MM.1S (cell line): ENCODE measurements around the gene CLEC4F.

ENCODE experiments used
- DNase-seq: peaks from one replicate; pipeline ENCODE4 v3.0.0-alpha.2; 2015
- H2AFZ ChIP-seq: fragments of 300-600 bp; sonication (generic); 2 replicates; pipeline ENCODE4 v1.6.0; 2016; ENCODE audit warnings: antibody characterized with exemption, low read length
- H3F3A ChIP-seq: fragments of 300-600 bp; sonication (generic); 2 replicates; pipeline ENCODE4 v1.6.1; 2016; ENCODE audit warnings: mild to moderate bottlenecking, antibody characterized with exemption, low read length, moderate library complexity, mixed read lengths; ENCODE audit not compliant: insufficient read depth
- H3K27ac ChIP-seq: fragments of 300-600 bp; sonication (generic); 2 replicates; pipeline ENCODE4 v1.5.1; 2016; ENCODE audit warnings: mild to moderate bottlenecking, low read length
- H3K27me3 ChIP-seq: fragments of 300-600 bp; sonication (generic); replicated peaks from 2 replicates; pipeline ENCODE4 v1.6.0; 2016; ENCODE audit warnings: low read length; ENCODE audit not compliant: insufficient read depth
- H3K36me3 ChIP-seq: fragments of 300-600 bp; sonication (generic); replicated peaks from 2 replicates; pipeline ENCODE4 v1.6.1; 2016; ENCODE audit warnings: mild to moderate bottlenecking, low read length, mixed read lengths; ENCODE audit not compliant: insufficient read depth
- H3K4me1 ChIP-seq: fragments of 300-600 bp; sonication (generic); 2 replicates; pipeline ENCODE4 v1.6.1; 2016; ENCODE audit warnings: low read length, mixed read lengths
- H3K4me2 ChIP-seq: fragments of 300-600 bp; sonication (generic); 2 replicates; pipeline ENCODE4 v1.6.0; 2016; ENCODE audit warnings: low read depth, low read length
- H3K4me3 ChIP-seq: fragments of 300-600 bp; sonication (generic); 2 replicates; pipeline ENCODE4 v1.5.1; 2016; ENCODE audit warnings: low read length, mixed read lengths
- H3K79me2 ChIP-seq: fragments of 300-600 bp; sonication (generic); 2 replicates; pipeline ENCODE4 v1.6.1; 2016; ENCODE audit warnings: mixed run types, low read length, mixed read lengths
- H3K9ac ChIP-seq: fragments of 300-600 bp; sonication (generic); 2 replicates; pipeline ENCODE4 v1.6.1; 2016; ENCODE audit warnings: low read length, mixed read lengths
- H3K9me2 ChIP-seq: fragments of 300-600 bp; sonication (generic); replicated peaks from 2 replicates; pipeline ENCODE4 v1.6.1; 2016; ENCODE audit warnings: mild to moderate bottlenecking, low read length, mixed read lengths; ENCODE audit not compliant: insufficient read depth
- H3K9me3 ChIP-seq: fragments of 300-600 bp; sonication (generic); replicated peaks from 2 replicates; pipeline ENCODE4 v1.6.1; 2016; ENCODE audit warnings: mild to moderate bottlenecking, low read length, mixed read lengths; ENCODE audit not compliant: insufficient read depth
- H4K20me1 ChIP-seq: fragments of 300-600 bp; sonication (generic); 2 replicates; pipeline ENCODE4 v1.6.1; 2016; ENCODE audit warnings: mild to moderate bottlenecking, low read length, moderate library complexity, mixed read lengths; ENCODE audit not compliant: insufficient read depth
- CTCF ChIP-seq: fragments of 300-600 bp; sonication (generic); IDR thresholded peaks from 2 replicates; pipeline ENCODE4 v1.5.1; 2016; ENCODE audit warnings: antibody characterized with exemption, low read length, mixed read lengths
- EZH2 ChIP-seq: fragments of 300-600 bp; sonication (generic); optimal IDR thresholded peaks from 2 replicates; pipeline ENCODE3; 2017; ENCODE audit warnings: low read depth, mild to moderate bottlenecking, antibody characterized with exemption, low read length, mixed read lengths
- EZH2phosphoT487 ChIP-seq: fragments of 300-600 bp; sonication (generic); IDR thresholded peaks from 2 replicates; pipeline ENCODE4 v1.6.1; 2018; ENCODE audit warnings: antibody characterized with exemption, low read length

Gene CLEC4F

GRCh38 chr2:70820499-70820898 lies at the start of gene CLEC4F:
Gene CLEC4F, minus strand, starts transcription at chr2:70820599. Its CDS starts 76 bp downstream, at chr2:70820523.
- Histone ChIP-seq H3K4me1 (no peaks in the 10 kb centered on the region), H3F3A (no peaks in the 10 kb centered on the region), H3K9me2 (no peaks in the 10 kb centered on the region), H3K4me2 (no peak within 1 kb of the TSS), H3K27me3 (no peaks in the 10 kb centered on the region), H3K27ac (no peak within 1 kb of the TSS), H3K9me3 (no peaks in the 10 kb centered on the region), H3K4me3 (no peak within 1 kb of the TSS), H3K9ac (no peak within 1 kb of the TSS), H3K79me2 (no peaks in the 10 kb centered on the region), H2AFZ (no peak within 1 kb of the TSS), H4K20me1 (no peaks in the 10 kb centered on the region), H3K36me3 (no peaks in the 10 kb centered on the region)
- no peak for DNase-seq
- TF ChIP-seq CTCF (no peak), EZH2 (no peak), EZH2phosphoT487 (no peak)

GRCh38 chr2:70868970-70869369 lies 48.6 kb upstream of the CLEC4F start:
- DNase-seq: no peak
- H3K9me2 ChIP-seq: no peaks in the 10 kb centered on the region
- H3K36me3 ChIP-seq: no peaks in the 10 kb centered on the region
- TF ChIP-seq EZH2phosphoT487: no peak
- no peak for TF ChIP-seq EZH2
- H3K79me2 ChIP-seq: no peaks in the 10 kb centered on the region
- no peak overlapping the region for H3K4me3 ChIP-seq
- no peak overlapping the region for H2AFZ ChIP-seq
- no peaks in the 10 kb centered on the region for H3F3A ChIP-seq
- H3K4me2 ChIP-seq: no peak overlapping the region
- no peak overlapping the region for H3K9ac ChIP-seq
- no peak overlapping the region for H3K27ac ChIP-seq
- H3K4me1 ChIP-seq: 0 out of 2 replicates have a peak, but pooled peaks cover 3% of the 10 kb centered on the region
- no peaks in the 10 kb centered on the region for H3K27me3 ChIP-seq
- no peaks in the 10 kb centered on the region for H3K9me3 ChIP-seq
- no peaks in the 10 kb centered on the region for H4K20me1 ChIP-seq

DNA sequence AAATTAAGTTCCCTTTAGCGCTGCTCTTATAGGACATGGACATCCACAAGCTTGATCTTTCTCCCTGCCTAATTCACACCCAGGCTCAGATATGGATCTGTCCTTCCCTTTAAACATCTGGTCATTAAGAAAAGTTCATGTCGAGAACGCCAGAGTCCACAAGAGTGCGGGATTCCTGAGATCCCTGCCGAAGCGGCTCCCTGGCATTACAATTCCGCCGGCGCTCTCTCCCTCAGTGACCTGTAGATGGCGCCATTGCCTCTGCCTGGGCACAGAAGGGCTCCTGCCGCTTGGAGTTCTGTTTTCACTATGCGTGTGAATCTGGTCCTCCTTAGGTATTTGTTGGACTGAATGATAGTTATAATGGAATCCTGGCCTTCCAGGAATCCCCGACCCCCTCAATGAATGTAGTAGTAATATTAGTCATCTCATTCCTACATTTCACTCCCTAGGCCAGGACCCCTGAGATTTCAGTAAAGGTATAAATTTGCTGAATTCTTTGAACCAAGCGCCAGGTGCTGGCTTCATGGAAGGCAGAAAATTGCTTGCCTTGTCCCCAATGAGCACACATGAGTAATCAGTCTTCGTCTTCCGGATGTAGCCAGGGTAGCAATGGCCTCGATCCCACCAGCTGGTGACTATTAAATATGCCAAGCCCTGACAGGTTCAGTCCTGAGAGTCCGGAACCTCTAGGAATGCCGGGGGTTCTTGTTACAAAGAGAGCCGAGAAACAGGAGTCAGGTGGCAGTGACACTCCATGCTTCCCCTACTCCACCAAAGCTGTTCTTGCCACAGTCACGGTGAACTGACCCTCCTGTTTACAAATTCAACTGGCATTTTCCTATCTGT lies 41.6 kb upstream of the CLEC4F start:
- no peak overlapping the region for H3K27ac ChIP-seq
- H3K36me3 ChIP-seq: no peaks in the 10 kb centered on the region
- DNase-seq: peak; percentile 70
- no peak overlapping the region for H3K4me3 ChIP-seq
- no peak overlapping the region for H3K9ac ChIP-seq
- peak overlapping the region; percentile 21; the same call in 1 of the 2 replicates for H2AFZ ChIP-seq
- H3K27me3 ChIP-seq: no peaks in the 10 kb centered on the region
- peak overlapping the region; percentile 10; the same call in 1 of the 2 replicates for H3K4me2 ChIP-seq
- TF ChIP-seq CTCF (peak; percentile 97), EZH2 (no peak), EZH2phosphoT487 (no peak)
- H3K9me3 ChIP-seq: no peaks in the 10 kb centered on the region
- no peaks in the 10 kb centered on the region for H3K4me1 ChIP-seq
- no peaks in the 10 kb centered on the region for H3F3A ChIP-seq
- no peaks in the 10 kb centered on the region for H4K20me1 ChIP-seq
- no peaks in the 10 kb centered on the region for H3K79me2 ChIP-seq
- H3K9me2 ChIP-seq: no peaks in the 10 kb centered on the region

- no peak for DNase-seq
- TF ChIP-seq EZH2phosphoT487: no peak
- TF ChIP-seq CTCF: no peak
- TF ChIP-seq EZH2: no peak
- no peaks in the 10 kb centered on the region for H4K20me1 ChIP-seq
- H3K4me3 ChIP-seq: no peak overlapping the region
- no peaks in the 10 kb centered on the region for H3K9me3 ChIP-seq
- no peaks in the 10 kb centered on the region for H3K9me2 ChIP-seq
- peaks cover 5% of the 10 kb centered on the region; the same call in 1 of the 2 replicates for H3K4me1 ChIP-seq
- H3K27me3 ChIP-seq: no peaks in the 10 kb centered on the region
- no peak overlapping the region for H3K9ac ChIP-seq
- no peak overlapping the region for H3K27ac ChIP-seq
- no peak overlapping the region for H2AFZ ChIP-seq
- no peaks in the 10 kb centered on the region for H3K79me2 ChIP-seq
- H3F3A ChIP-seq: peaks cover 7% of the 10 kb centered on the region; the same call in 1 of the 2 replicates
- H3K4me2 ChIP-seq: no peak overlapping the region
- no peaks in the 10 kb centered on the region for H3K36me3 ChIP-seq
Measured at GRCh38 chr2:70855667-70856066, 35.3 kb upstream of the CLEC4F start.
